HG03342 (cell line): ENCODE results near the gene TM4SF5.

Experiments used
- ATAC-seq: cut with Tn5 transposase; IDR thresholded peaks from one replicate; pipeline ENCODE4 v1.9.1; 2021; ENCODE audit warnings: mild to moderate bottlenecking, moderate library complexity; ENCODE audit not compliant: unreplicated experiment

TM4SF5 gene

GRCh38 chr17:4771519-4772234, at the start of gene TM4SF5:
Gene TM4SF5 (plus strand): TSS chr17:4771886. CDS start chr17:4771923, 37 bp downstream.
- ATAC-seq: no peak

GRCh38 chr17:4722678-4723240, 48.9 kb upstream of the TM4SF5 start:
- ATAC-seq: no peak

DNA sequence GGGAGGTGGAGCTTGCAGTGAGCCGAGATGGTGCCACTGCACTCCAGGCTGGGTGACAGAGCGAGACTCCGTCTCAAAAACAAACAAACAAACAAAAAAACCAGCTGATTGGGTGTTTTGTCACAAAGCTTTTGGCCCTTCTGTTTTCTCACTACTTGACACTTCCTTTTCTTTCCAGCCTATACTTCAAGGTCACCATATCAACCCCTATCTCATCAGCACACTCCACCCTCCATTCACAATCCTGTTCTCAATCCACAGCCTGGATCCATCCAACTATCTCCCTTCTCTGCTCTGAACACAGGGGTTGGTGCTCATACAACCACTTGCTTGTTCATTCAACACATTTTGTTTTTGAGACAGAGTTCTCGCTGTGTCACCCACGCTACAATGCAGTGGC, 47.0 kb upstream of the TM4SF5 start:
- no peak for ATAC-seq

- ATAC-seq: no peak
These were observed 45.9 kb upstream of the TM4SF5 start for GRCh38 chr17:4725646-4726310.

DNA sequence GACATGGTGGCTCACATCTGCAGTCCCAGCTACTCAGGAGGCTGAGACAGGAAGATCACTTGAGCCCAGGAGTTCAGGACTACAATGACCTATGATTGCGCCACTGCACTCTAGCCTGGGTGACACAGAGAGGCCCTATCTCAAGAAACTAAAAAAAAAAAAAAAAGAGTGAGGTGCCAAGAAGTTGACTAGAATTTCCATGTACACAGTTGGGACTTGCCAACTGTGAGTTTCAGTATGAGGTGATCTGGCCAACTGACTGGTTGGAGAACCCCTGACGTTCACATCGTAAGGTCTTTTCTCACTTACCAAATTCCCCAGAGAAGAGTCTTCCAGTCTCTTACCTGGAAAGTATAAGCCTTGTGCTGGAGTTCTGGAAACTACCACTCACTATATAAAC, 43.6 kb upstream of the TM4SF5 start:
- ATAC-seq: no peak

DNA sequence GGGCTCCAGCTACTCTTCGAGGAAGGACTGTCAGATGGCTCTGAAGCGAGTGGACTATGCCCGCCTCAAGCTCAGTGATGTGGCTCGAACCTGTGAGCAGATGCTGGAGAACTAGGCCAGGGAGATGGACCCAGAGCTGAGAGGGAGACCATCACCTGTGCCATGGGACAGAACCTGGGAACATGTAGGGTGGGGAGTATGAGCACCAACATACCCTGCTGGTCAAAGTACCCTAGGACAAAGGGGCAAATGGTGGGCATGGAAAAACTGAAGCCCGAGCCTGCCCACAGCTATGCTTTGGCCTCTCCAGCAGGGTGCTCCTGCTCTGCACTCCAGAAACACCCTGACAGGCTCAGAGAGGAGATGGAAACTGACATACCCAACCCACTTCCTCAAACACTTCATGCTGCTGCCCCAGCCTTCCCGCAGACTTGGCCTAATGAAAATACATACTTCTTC, 38.6 kb upstream of the TM4SF5 start:
- no peak for ATAC-seq

DNA sequence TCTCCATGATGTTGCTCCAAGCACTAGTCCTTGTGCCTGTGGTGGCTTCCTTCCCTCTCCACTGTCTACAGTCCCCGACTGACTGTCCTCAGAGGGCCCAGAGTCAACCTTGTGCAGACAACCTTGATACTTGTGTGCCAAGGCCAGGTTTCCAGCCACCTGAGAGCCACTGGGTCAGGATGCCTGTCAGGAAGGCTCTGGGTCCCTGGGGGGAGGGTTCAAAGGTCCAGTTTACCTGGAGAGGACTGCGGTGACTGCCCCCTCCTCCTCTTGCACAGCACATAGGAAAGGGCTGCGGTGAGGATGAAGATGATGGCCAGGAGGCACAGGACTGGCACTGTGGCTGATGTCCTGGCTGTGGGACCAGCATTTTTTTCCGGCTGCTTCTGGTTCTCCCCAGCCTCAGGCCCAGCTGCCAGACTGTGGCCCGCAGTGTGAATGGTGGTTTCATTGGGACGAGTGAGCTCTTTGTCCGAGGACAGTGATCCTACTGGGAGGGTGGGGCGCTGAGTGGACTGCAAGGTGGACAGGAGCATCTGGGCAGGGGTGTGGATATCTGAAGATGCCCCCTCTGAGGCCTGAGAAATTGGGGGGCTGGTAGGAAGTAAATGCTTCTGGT, 36.7 kb upstream of the TM4SF5 start:
- ATAC-seq: no peak

DNA sequence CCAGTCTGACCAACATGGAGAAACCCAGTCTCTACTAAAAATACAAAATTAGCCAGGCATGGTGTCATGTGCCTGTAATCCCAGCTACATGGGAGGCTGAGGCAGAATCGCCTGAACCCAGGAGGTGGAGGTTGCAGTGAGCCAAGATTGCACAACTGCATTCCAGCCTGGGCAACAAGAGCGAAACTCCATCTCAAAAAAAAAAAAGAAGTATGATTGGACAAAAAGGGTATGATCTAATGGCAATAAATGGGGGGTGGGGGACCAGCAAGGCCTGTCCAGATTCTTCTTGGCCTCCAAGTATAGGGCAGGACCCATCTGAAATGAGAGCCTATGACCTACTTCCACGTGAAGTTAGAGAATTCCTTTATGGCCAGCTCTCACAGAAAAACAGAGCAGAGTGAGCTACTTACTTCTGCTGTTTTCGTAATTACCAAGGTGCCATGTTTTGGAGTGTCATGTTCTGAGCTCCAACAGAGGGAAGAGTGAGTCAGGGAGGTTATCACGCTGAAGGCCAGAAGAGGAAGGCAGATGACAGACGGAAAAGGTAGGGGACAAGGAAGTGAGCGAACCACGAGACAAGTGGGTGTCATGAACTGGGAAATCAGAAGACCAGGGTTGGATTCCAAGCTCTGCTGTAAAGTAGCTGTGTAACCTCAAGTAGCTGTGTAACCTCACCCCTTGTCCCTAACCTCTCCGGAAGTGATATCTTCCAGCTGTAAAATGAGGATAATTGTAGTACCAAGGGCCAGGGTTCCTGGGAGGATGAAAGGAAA, 35.6 kb upstream of the TM4SF5 start:
- no peak for ATAC-seq

DNA sequence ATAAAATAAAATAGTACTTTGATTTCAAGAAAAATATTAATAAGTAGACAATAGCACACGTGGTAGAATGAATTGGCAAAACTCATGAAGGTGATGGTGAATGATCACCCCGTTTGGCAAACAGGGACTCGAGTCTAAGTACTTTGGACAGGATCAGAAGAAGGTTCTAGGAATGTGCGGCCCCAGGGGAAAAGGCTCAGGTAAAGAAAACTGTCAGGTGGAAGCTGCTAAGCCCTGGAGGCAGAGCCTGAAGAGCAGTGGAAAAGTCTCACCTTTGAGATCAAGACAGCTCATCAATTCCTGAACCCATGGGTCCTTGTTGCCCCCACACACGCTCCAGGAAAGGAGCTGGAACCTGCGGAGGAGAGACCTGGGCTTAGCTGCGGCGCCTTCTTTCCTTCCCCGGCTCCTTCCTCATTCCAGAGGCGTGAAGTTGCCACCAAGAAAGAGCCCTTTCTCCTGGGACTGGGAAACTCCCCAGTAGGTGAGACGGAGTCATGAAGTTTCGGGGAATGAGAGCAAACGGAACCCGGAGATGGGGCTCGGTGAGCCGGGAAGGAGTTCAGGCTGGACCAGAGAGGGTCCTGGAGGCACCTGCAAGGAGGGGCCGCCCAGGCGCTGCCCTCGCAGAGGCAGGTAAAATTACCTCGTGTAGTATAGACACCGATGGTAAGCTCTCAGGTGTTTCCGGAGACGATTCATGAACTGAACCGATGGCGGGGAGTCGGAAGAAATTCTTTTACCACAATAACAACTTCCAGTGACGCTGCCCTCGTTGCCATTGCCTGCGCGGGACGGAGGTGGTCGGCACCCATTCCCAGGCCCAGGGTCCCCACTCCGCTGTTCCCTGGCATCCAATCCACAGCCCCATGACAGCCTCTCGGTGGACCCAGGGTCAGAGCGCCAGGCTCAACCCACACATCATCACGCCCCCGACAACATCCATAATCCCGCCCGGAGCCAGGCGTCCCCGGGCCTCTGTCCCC, 33.3 kb upstream of the TM4SF5 start:
- ATAC-seq: no peak

DNA sequence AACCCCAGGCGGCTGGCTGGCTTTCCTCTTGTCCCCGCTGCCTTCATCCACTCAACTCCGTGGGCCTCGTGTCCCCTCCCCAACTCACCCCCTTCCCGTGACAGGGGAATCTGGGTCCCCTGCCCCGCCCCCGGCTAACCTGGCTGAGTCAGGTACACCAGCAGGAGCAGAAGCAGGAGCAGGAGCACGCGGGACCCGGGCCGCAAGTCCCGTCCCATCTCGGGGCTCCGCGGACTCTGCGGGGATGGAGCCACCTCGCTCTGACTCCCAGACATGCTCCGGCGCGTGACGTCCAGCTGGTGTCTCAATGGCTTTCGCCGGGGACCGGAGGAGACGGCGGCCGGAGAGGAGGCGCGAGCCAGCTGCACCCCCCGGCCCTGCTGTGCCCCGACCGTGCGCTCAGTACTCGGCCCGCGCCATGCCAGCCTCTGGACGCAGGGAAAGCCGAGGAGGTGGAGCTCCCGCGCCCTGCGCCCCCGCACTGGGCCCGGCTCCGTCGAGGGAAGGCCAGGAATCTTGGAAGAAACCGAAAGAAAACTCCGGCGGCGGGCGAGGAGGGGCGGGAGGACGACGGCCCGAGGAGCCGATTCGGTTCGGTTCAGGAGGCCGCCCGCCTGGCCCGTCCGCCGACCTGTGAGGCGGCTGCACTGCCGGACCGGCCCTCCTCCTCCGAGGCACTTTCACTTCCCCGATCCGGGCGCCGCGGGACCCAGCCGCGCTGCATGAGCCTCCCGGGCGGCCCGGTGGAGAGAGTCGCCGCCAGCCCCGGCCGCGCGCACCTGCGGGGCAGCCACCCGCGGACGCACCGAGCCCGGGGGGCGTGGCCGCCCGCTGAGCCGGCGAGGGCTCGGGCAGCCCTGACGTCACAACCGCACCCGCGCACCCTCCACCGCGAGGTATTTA, 32.3 kb upstream of the TM4SF5 start, which contains the start of the genes CXCL16 and ZMYND15:
TSS of gene CXCL16 (minus strand) at position 807 of the 903 bp plus-strand sequence. CDS start at position 218, 589 bp downstream.
TSS of gene ZMYND15 (plus strand) at position 712 of the 903 bp plus-strand sequence. CDS start 716 bp downstream, outside the sequence.
- ATAC-seq: no peak

DNA sequence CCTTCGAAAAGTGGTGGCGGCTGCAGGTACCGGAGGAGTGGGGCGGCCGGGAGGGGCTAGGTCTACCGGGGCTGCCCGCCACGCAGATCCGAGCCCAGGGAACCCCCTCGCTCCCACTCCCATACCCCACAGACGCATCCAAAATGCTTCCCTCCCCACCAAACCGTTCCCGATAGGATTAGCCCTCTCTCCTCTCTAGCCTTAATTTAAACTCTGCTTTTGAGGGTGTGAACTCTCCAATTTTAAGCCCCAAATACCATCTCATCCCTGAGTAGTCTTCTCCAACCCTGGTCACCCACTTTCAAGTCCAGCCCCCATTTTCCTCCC, 31.7 kb upstream of the TM4SF5 start:
- ATAC-seq: no peak

DNA sequence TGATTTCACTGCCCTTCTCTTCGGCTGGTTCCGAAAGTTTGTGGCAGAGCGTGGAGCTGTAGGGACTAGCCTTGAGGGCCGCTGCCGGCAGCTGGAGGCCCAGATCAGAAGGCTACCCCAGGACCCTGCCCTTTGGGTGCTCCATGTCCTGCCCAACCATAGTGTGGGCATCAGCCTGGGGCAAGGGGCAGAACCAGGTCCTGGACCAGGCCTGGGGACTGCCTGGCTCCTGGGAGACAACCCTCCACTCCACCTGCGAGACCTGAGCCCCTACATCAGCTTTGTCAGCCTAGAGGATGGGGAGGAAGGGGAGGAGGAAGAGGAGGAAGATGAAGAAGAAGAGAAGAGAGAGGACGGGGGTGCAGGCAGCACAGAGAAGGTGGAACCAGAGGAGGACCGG, 31.1 kb upstream of the TM4SF5 start:
- ATAC-seq: no peak

DNA sequence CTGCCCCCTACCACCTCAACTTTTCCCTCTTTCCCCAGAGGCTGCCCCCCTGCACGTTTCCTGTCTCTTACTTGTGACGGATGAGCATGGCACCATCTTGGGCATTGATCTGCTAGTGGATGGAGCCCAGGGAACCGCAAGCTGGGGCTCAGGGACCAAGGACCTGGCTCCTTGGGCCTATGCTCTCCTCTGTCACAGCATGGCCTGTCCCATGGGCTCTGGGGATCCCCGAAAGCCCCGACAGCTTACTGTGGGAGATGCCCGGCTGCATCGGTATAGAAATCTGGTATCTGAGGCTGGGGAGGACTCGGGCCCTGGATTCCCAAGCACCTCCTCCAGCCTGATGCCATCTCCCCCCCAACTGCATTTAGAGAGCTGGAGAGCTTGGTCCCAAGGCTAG, 30.1 kb upstream of the TM4SF5 start:
- ATAC-seq: no peak

DNA sequence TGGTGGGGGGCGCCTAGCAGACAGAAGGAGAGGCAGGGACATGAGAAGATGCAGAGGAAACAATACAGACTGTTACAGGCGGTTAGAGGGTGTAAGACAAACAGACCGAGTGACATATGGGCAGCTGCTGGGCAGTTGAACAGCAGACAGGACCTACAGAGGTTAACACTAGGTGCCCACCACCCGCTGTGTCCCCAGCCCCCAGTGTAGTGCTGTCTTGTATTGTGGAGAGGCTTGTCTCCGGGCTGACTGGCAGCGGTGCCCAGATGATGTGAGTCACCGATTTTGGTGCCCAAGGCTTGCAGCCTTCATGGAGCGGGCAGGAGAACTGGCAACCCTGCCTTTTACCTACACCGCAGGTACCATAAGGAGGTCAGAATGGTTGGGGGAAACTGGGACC, 29.6 kb upstream of the TM4SF5 start:
- no peak for ATAC-seq

GRCh38 chr17:4742629-4743028, 29.1 kb upstream of the TM4SF5 start:
- no peak for ATAC-seq

DNA sequence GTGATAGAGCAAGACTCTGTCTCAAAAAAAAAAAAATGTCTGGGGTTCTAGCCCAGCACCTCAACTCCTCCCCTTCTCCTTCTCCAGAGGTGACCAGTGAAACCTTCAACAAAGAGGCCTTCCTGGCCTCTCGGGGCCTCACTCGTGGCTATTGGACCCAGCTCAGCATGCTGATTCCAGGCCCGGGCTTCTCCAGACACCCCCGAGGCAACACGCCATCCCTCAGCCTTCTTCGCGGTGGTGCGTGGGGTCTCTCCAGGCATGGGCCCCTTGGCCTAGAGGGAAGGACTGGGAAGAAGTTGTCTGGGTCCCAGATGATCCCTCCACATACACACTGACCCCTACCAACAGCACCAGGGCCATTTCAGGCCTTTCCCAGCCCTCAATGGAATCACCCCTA, 28.5 kb upstream of the TM4SF5 start:
- no peak for ATAC-seq

GRCh38 chr17:4743898-4744297, 27.8 kb upstream of the TM4SF5 start:
- no peak for ATAC-seq
